ENCODE results near the gene HAPLN1.

- no peak for TF ChIP-seq CTCF (conservative IDR thresholded peaks at IDR 0.05; ENCODE audit: low read length)
- no peak for TF ChIP-seq EZH2phosphoT487 (IDR thresholded peaks at IDR 0.05; ENCODE audit: borderline replicate concordance)
Measured at GRCh38 chr5:83731638-83732037, 11.0 kb upstream of the HAPLN1 start.

All from Loucy (cell line).